Astrocyte (in vitro differentiated cells and primary cell): ENCODE data around the gene MICU2. TPM values are rescaled to one million over a fixed set of nuclear protein-coding genes. Genes with fewer than 3 reads are reported as not detected.
A peak's percentile ranks its signal among the peaks of the same experiment; 100 is the strongest.

Experiments
- DNase-seq: peaks from one replicate; pipeline ENCODE4 v3.0.0-alpha.2; 2010; ENCODE audit warnings: low read depth
- FAIRE-seq: peaks from 2 replicates; lab custom pipeline; 2011; peaks lifted over from hg19 to GRCh38; lab: Jason Lieb, UNC
- H2AFZ ChIP-seq: 2 replicates; pipeline ENCODE4 v1.6.0; 2012; ENCODE audit warnings: low read depth, low read length, inconsistent platforms
- H3K27ac ChIP-seq: 2 replicates; pipeline ENCODE4 v1.5.1; 2011; ENCODE audit warnings: low read depth, low read length, inconsistent platforms
- H3K27me3 ChIP-seq: 2 replicates; pipeline ENCODE4 v1.6.0; 2011; ENCODE audit warnings: low read length, inconsistent platforms; ENCODE audit not compliant: insufficient read depth
- H3K36me3 ChIP-seq: 2 replicates; pipeline ENCODE4 v1.5.1; 2011; ENCODE audit warnings: low read length, inconsistent platforms; ENCODE audit not compliant: insufficient read depth
- H3K4me1 ChIP-seq: 2 replicates; pipeline ENCODE4 v1.5.1; 2011; ENCODE audit warnings: low read length, inconsistent platforms; ENCODE audit not compliant: insufficient read depth
- H3K4me2 ChIP-seq: 2 replicates; pipeline ENCODE4 v1.6.0; 2012; ENCODE audit warnings: low read length, inconsistent platforms
- H3K4me3 ChIP-seq: 2 replicates; pipeline ENCODE4 v1.5.1; 2011; ENCODE audit warnings: low read depth, mild to moderate bottlenecking, low read length, inconsistent platforms; ENCODE audit not compliant: insufficient read depth
- H3K79me2 ChIP-seq: 2 replicates; pipeline ENCODE4 v1.6.0; 2012; ENCODE audit warnings: mild to moderate bottlenecking, low read length, inconsistent platforms; ENCODE audit not compliant: insufficient read depth
- H3K9ac ChIP-seq: 2 replicates; pipeline ENCODE4 v1.6.0; 2012; ENCODE audit warnings: mild to moderate bottlenecking, low read length, inconsistent platforms
- H3K9me3 ChIP-seq: 2 replicates; pipeline ENCODE4 v1.5.1; 2012; ENCODE audit warnings: low read depth, mild to moderate bottlenecking, low read length, inconsistent platforms; ENCODE audit not compliant: insufficient read depth
- H4K20me1 ChIP-seq: 2 replicates; pipeline ENCODE4 v1.6.0; 2012; ENCODE audit warnings: low read length, inconsistent platforms; ENCODE audit not compliant: insufficient read depth
- H3K27ac Mint-ChIP-seq: one replicate; pipeline ENCODE4 v1.8.0; 2021; ENCODE audit warnings: mild to moderate bottlenecking, mixed read lengths; ENCODE audit not compliant: unreplicated experiment
- H3K27me3 Mint-ChIP-seq: one replicate; pipeline ENCODE4 v1.8.0; 2021; ENCODE audit warnings: low read depth, mixed read lengths; ENCODE audit not compliant: unreplicated experiment
- H3K36me3 Mint-ChIP-seq: one replicate; pipeline ENCODE4 v1.8.0; 2021; ENCODE audit warnings: low read depth, mixed read lengths; ENCODE audit not compliant: unreplicated experiment
- H3K4me1 Mint-ChIP-seq: one replicate; pipeline ENCODE4 v1.8.0; 2021; ENCODE audit warnings: low read depth, mixed read lengths; ENCODE audit not compliant: unreplicated experiment
- H3K4me3 Mint-ChIP-seq: one replicate; pipeline ENCODE4 v1.8.0; 2021; ENCODE audit warnings: mild to moderate bottlenecking, moderate library complexity, mixed read lengths; ENCODE audit not compliant: unreplicated experiment
- H3K9me3 Mint-ChIP-seq: one replicate; pipeline ENCODE4 v1.8.0; 2021; ENCODE audit warnings: mild to moderate bottlenecking, mixed read lengths; ENCODE audit not compliant: unreplicated experiment
- EZH2 ChIP-seq: IDR thresholded peaks from 2 replicates; pipeline ENCODE4 v1.6.1; 2012; ENCODE audit warnings: mild to moderate bottlenecking, low read length, inconsistent platforms; ENCODE audit not compliant: insufficient read depth
- total RNA-seq: library from RNA; stranded (reverse); gene quantifications from 2 replicates; pipeline ENCODE4 v1.2.1, GENCODE V29; 2021
- TF ChIP-seq, protein P1 (sequence below): IDR thresholded peaks from 2 replicates; pipeline ENCODE4 v1.5.1; 2011; ENCODE audit warnings: low read depth, mild to moderate bottlenecking, inconsistent platforms, low read length, moderate library complexity; ENCODE audit not compliant: insufficient read depth

MICU2 gene
- total RNA-seq, 1 donor from 2014 or later: 31.8 TPM

GRCh38 chr13:21546372-21546771 is 57.6 kb downstream of the MICU2 start:
- H3K4me3 Mint-ChIP-seq: no peak overlapping the region
- H3K27ac Mint-ChIP-seq: no peak overlapping the region
- H4K20me1 ChIP-seq: peaks cover 12% of the 10 kb centered on the region
- DNase-seq (no peak), FAIRE-seq (no peak)
- TF ChIP-seq, protein P1, sequence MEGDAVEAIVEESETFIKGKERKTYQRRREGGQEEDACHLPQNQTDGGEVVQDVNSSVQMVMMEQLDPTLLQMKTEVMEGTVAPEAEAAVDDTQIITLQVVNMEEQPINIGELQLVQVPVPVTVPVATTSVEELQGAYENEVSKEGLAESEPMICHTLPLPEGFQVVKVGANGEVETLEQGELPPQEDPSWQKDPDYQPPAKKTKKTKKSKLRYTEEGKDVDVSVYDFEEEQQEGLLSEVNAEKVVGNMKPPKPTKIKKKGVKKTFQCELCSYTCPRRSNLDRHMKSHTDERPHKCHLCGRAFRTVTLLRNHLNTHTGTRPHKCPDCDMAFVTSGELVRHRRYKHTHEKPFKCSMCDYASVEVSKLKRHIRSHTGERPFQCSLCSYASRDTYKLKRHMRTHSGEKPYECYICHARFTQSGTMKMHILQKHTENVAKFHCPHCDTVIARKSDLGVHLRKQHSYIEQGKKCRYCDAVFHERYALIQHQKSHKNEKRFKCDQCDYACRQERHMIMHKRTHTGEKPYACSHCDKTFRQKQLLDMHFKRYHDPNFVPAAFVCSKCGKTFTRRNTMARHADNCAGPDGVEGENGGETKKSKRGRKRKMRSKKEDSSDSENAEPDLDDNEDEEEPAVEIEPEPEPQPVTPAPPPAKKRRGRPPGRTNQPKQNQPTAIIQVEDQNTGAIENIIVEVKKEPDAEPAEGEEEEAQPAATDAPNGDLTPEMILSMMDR: no peak
- TF ChIP-seq EZH2: no peak
- no peaks in the 10 kb centered on the region for H3K9me3 Mint-ChIP-seq
- H3K4me1 ChIP-seq: no peaks in the 10 kb centered on the region
- H2AFZ ChIP-seq: no peak overlapping the region
- H3K4me2 ChIP-seq: no peak overlapping the region
- no peaks in the 10 kb centered on the region for H3K27me3 ChIP-seq
- H3K79me2 ChIP-seq: peaks cover 15% of the 10 kb centered on the region
- H3K36me3 Mint-ChIP-seq: peaks cover 1% of the 10 kb centered on the region
- peaks cover 2% of the 10 kb centered on the region for H3K36me3 ChIP-seq
- H3K27ac ChIP-seq: no peak overlapping the region
- no peaks in the 10 kb centered on the region for H3K9me3 ChIP-seq
- no peak overlapping the region for H3K4me3 ChIP-seq
- H3K27me3 Mint-ChIP-seq: no peaks in the 10 kb centered on the region
- H3K4me1 Mint-ChIP-seq: peaks cover 16% of the 10 kb centered on the region
- H3K9ac ChIP-seq: no peak overlapping the region

DNA sequence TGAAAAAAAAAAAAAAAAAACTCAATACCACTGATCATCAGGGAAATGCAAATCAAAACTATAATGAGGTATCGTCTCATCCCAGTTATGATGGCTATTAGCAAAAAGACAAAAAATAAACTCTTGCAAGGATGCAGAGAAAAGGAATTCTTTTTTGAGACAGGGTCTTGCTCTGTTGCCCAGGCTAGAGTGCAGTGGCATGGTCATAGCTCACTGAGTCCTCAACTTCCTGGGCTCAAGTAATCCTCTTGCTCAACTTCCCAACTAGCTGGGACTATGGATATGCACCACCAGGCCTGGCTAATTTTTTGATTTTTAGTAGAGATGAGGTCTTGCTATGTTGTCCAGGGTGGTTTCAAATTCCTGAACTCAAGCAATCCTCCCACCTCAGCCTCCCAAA is 59.5 kb downstream of the MICU2 start:
- peaks cover 7% of the 10 kb centered on the region for H4K20me1 ChIP-seq
- H3K4me1 ChIP-seq: no peaks in the 10 kb centered on the region
- TF ChIP-seq, protein P1: no peak
- TF ChIP-seq EZH2: no peak
- no peak overlapping the region for H3K9ac ChIP-seq
- Mint-ChIP-seq H3K27me3 (no peaks in the 10 kb centered on the region), H3K36me3 (peaks cover 1% of the 10 kb centered on the region), H3K9me3 (no peaks in the 10 kb centered on the region), H3K4me1 (peaks cover 13% of the 10 kb centered on the region), H3K4me3 (no peak overlapping the region), H3K27ac (no peak overlapping the region)
- no peak overlapping the region for H3K4me2 ChIP-seq
- H3K9me3 ChIP-seq: no peaks in the 10 kb centered on the region
- no peak overlapping the region for H3K27ac ChIP-seq
- no peak overlapping the region for H3K4me3 ChIP-seq
- H2AFZ ChIP-seq: no peak overlapping the region
- H3K36me3 ChIP-seq: peaks cover 2% of the 10 kb centered on the region
- DNase-seq (no peak), FAIRE-seq (no peak)
- peaks cover 10% of the 10 kb centered on the region for H3K79me2 ChIP-seq
- no peaks in the 10 kb centered on the region for H3K27me3 ChIP-seq

DNA sequence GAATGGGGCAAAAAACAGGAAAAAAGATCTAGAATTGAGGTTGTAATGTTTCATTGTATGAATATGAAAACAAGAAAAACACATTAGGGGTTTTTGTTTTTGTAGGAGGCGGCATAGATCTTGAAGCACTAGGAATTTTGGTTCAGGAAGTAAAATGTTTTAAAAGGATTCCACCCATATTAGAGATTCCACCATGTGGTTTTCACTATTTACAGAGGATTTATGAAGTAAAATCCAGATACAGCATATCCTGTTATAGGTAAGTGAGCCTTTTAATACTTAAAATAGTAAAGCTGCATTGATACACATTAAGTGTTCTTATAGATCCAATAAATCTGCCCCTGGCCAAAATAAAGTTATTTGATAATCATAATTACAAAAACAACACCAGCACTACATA is 61.4 kb downstream of the MICU2 start:
- Mint-ChIP-seq H3K4me3 (no peak overlapping the region), H3K27me3 (no peaks in the 10 kb centered on the region), H3K9me3 (no peaks in the 10 kb centered on the region), H3K36me3 (peaks cover 7% of the 10 kb centered on the region), H3K27ac (no peak overlapping the region), H3K4me1 (peaks cover 13% of the 10 kb centered on the region)
- H3K9me3 ChIP-seq: no peaks in the 10 kb centered on the region
- H3K9ac ChIP-seq: no peak overlapping the region
- peaks cover 10% of the 10 kb centered on the region for H3K79me2 ChIP-seq
- no peaks in the 10 kb centered on the region for H3K27me3 ChIP-seq
- H3K4me2 ChIP-seq: peak overlapping the region; percentile 12
- FAIRE-seq (no peak), DNase-seq (peak; percentile 27)
- H3K36me3 ChIP-seq: no peaks in the 10 kb centered on the region
- TF ChIP-seq EZH2: no peak
- TF ChIP-seq, protein P1: no peak
- no peaks in the 10 kb centered on the region for H3K4me1 ChIP-seq
- no peak overlapping the region for H3K4me3 ChIP-seq
- no peak overlapping the region for H2AFZ ChIP-seq
- H4K20me1 ChIP-seq: peaks cover 7% of the 10 kb centered on the region
- H3K27ac ChIP-seq: no peak overlapping the region
